NCI-H146 treated with DMSO at 0.1 percent for 48 hours (cell line): ENCODE measurements around the gene AIFM1.

Source experiments
- DNase-seq: peaks from one replicate; lab custom pipeline; 2025; ENCODE audit not compliant: unreplicated experiment; lab: John Stamatoyannopoulos, UW

The AIFM1 gene

GRCh38 chrX:130165703-130166502 lies at the start of gene AIFM1:
AIFM1 (minus strand) TSS chrX:130165841; CDS start chrX:130165656, 185 bp downstream.
- peak; percentile 89 for DNase-seq

GRCh38 chrX:130213376-130213775 lies 47.7 kb upstream of the AIFM1 start:
- no peak for DNase-seq

GRCh38 chrX:130212371-130212770 lies 46.7 kb upstream of the AIFM1 start:
- DNase-seq = no peak

GRCh38 chrX:130211415-130212186 lies 46.0 kb upstream of the AIFM1 start:
- DNase-seq = no peak

- no peak for DNase-seq
Observed at GRCh38 chrX:130204647-130205046, 39.0 kb upstream of the AIFM1 start.

- DNase-seq = no peak
Observed at GRCh38 chrX:130197464-130197863, 31.8 kb upstream of the AIFM1 start.

- no peak for DNase-seq
Observed at GRCh38 chrX:130196466-130196865, 30.8 kb upstream of the AIFM1 start.

- no peak for DNase-seq
Observed at GRCh38 chrX:130190801-130191200, 25.2 kb upstream of the AIFM1 start.

- no peak for DNase-seq
Observed at GRCh38 chrX:130186651-130187050, 21.0 kb upstream of the AIFM1 start.

GRCh38 chrX:130184857-130185256 lies 19.2 kb upstream of the AIFM1 start:
- DNase-seq = no peak

- DNase-seq = no peak
Observed at GRCh38 chrX:130184168-130184567, 18.5 kb upstream of the AIFM1 start.

GRCh38 chrX:130179579-130180215 lies 14.1 kb upstream of the AIFM1 start:
- no peak for DNase-seq

GRCh38 chrX:130179170-130179569 lies 13.5 kb upstream of the AIFM1 start:
- DNase-seq = no peak

GRCh38 chrX:130176942-130177341 lies 11.3 kb upstream of the AIFM1 start:
- no peak for DNase-seq

- no peak for DNase-seq
Observed at GRCh38 chrX:130176354-130176776, 10.7 kb upstream of the AIFM1 start.

GRCh38 chrX:130174937-130175336 lies 9.3 kb upstream of the AIFM1 start:
- DNase-seq = no peak

- DNase-seq = no peak
Observed at GRCh38 chrX:130174045-130174704, 8.5 kb upstream of the AIFM1 start.

- no peak for DNase-seq
Observed at GRCh38 chrX:130173190-130173895, 7.7 kb upstream of the AIFM1 start.

- no peak for DNase-seq
Observed at GRCh38 chrX:130172127-130172845, 6.6 kb upstream of the AIFM1 start.
